Activated naive CD8-positive, alpha-beta T cell (primary cell): Measurements from ENCODE around the gene SH2D5.
A peak's percentile ranks its signal among the peaks of the same experiment; 100 is the strongest.

Source experiments
- H3K27ac Mint-ChIP-seq: one replicate; pipeline ENCODE4 v1.8.0; 2021; ENCODE audit warnings: mixed read lengths
- H3K27me3 Mint-ChIP-seq: one replicate; pipeline ENCODE4 v1.8.0; 2021; ENCODE audit warnings: mixed read lengths
- H3K36me3 Mint-ChIP-seq: one replicate; pipeline ENCODE4 v1.8.0; 2021; ENCODE audit warnings: mixed read lengths
- H3K4me1 Mint-ChIP-seq: one replicate; pipeline ENCODE4 v1.8.0; 2021; ENCODE audit warnings: low read depth, mixed read lengths
- H3K4me3 Mint-ChIP-seq: one replicate; pipeline ENCODE4 v1.8.0; 2021; ENCODE audit warnings: mild to moderate bottlenecking, mixed read lengths
- H3K9me3 Mint-ChIP-seq: one replicate; pipeline ENCODE4 v1.8.0; 2021; ENCODE audit warnings: low read depth, mixed read lengths

Gene SH2D5

DNA sequence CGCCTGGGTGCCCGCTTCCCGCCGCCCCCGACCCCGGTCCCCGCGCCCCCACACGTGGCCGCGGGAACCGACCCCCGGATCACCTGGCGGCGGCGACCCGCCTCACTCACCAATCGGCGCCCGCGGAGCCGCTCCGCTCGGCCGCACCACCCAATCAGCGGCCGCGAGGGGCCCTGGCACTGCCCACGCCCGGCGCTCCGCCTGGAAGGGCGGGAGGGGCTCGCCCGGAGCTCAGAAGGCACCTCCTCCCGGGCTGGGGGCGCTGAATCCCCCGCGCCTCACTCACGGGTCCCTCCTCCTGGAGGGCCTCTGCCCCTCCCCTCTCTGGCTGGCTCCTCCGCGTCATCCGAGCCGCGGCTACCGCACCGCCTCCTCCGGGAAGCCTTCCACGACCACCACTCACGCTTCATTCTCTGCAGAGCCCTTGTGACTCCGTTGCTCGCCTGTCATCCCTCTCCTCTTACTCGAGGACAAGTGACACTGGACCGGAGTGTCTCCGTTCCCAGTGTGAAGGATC is 374 bp downstream of the SH2D5 start:
- H3K27ac Mint-ChIP-seq, result peak overlapping the region; percentile 61
- H3K9me3 Mint-ChIP-seq, result no peaks in the 10 kb centered on the region
- peaks cover 12% of the 10 kb centered on the region for H3K4me1 Mint-ChIP-seq
- H3K4me3 Mint-ChIP-seq, result peak overlapping the region; percentile 89
- peaks cover 2% of the 10 kb centered on the region for H3K27me3 Mint-ChIP-seq
- H3K36me3 Mint-ChIP-seq, result no peaks in the 10 kb centered on the region

- Mint-ChIP-seq H3K36me3 (no peaks in the 10 kb centered on the region), H3K9me3 (no peaks in the 10 kb centered on the region), H3K27me3 (peaks cover 2% of the 10 kb centered on the region), H3K27ac (no peak overlapping the region), H3K4me3 (peak overlapping the region; percentile 78), H3K4me1 (peaks cover 12% of the 10 kb centered on the region)
These were observed 1.2 kb downstream of the SH2D5 start for GRCh38 chr1:20731057-20731991.

DNA sequence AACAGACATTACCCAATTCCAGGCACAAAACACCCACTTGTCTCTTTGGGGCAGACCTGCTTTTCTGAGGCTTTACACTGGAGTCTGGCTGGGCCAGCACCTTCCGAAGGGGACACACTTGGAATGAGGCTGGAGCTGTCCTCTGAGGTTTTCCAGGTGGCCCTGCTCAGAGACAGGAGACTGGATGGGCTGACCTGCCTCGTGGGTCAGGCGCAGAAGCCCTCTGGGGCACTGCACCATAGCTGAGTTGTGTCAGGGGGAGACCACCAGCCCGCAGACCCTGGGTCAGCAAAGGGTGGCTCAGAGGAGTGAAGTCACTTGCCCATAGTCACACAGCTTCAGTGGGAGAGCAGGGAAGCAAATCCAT is 1.8 kb downstream of the SH2D5 start:
- peaks cover 2% of the 10 kb centered on the region for H3K27me3 Mint-ChIP-seq
- H3K4me1 Mint-ChIP-seq, result peaks cover 12% of the 10 kb centered on the region
- H3K36me3 Mint-ChIP-seq, result no peaks in the 10 kb centered on the region
- no peak overlapping the region for H3K27ac Mint-ChIP-seq
- peak overlapping the region; percentile 78 for H3K4me3 Mint-ChIP-seq
- no peaks in the 10 kb centered on the region for H3K9me3 Mint-ChIP-seq

DNA sequence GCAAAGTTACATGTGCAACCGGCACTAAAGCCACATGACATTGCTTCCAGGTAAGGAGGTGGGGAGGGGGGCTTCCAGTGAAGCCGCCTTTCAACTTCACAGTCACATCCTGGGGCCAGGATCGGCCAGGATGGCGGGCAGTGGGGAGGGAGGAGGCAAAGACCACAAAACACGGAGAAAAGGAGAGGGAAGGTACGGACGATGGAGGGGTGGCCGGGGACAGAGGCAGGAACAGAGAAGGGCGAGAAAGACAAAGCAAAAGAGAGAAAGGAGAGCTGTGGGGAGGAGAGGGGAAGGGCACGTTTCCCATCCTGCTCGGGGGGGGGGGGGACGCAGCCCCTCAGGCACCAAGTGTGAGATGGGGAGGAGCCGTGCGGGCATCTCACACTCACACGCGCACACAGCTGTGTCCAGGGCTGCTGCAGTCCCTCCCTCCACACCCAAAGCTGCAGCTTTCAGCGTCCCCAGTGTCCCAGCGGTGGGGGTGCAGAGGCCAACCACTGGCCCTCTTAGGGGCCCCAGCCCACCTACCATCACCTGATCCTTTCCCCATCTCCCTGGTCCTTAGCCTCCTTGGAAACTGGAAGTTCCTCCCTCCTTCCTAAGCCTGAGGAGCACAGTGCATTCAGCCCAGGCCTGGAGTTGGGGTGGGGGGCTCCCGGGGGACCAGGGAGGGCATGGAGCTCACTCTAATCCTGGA is 2.4 kb downstream of the SH2D5 start:
- Mint-ChIP-seq H3K9me3 (no peaks in the 10 kb centered on the region), H3K36me3 (no peaks in the 10 kb centered on the region), H3K4me1 (peaks cover 12% of the 10 kb centered on the region), H3K27me3 (peaks cover 2% of the 10 kb centered on the region), H3K4me3 (peak overlapping the region; percentile 65), H3K27ac (no peak overlapping the region)

GRCh38 chr1:20729155-20729931 is 3.2 kb downstream of the SH2D5 start:
- Mint-ChIP-seq H3K36me3 (no peaks in the 10 kb centered on the region), H3K4me1 (peaks cover 12% of the 10 kb centered on the region), H3K9me3 (no peaks in the 10 kb centered on the region), H3K27ac (no peak overlapping the region), H3K4me3 (no peak overlapping the region), H3K27me3 (peaks cover 2% of the 10 kb centered on the region)

DNA sequence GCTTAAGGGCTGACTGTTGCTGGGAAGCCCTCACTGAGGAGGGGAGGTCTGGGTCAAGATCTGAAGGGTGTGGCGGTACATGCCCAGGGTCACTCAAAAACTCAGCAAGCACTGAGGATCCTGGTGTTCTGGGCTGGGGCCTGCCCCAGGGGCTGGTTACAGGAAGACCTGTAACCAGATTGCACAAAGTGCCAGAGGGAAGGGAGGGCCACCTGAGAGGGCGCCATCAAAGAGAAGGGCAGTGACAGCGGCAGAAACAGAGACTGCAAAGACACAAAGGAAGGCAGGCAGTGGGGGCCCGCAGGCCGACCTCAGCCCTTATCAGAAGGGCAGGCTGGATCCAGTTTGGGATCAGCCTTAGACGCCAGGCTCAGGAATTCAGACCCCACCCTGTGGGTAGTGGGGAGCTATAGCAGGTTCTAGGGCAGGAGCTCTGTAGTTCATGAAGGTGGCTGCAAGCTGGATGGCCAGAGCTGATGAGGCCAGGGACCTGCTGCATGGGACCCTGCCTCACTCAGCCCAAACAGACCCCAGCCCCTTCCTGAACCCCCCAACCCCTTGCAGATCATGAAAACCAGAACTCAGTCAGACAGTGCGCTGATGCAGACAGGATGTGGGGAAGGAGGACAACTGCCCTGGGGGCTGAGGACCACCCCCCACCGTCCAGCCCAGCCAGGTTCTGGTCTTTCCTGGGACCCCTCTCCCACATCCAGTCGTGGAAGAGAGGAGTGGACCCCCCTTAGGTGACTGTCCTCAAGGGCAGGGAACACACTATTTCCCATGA is 3.9 kb downstream of the SH2D5 start:
- H3K27me3 Mint-ChIP-seq, result peaks cover 2% of the 10 kb centered on the region
- H3K4me3 Mint-ChIP-seq, result no peak overlapping the region
- no peaks in the 10 kb centered on the region for H3K36me3 Mint-ChIP-seq
- H3K9me3 Mint-ChIP-seq, result no peaks in the 10 kb centered on the region
- peaks cover 12% of the 10 kb centered on the region for H3K4me1 Mint-ChIP-seq
- no peak overlapping the region for H3K27ac Mint-ChIP-seq

- Mint-ChIP-seq H3K27ac (no peak overlapping the region), H3K36me3 (no peaks in the 10 kb centered on the region), H3K4me3 (no peak overlapping the region), H3K4me1 (peaks cover 6% of the 10 kb centered on the region), H3K27me3 (peaks cover 2% of the 10 kb centered on the region), H3K9me3 (no peaks in the 10 kb centered on the region)
These were observed 4.7 kb downstream of the SH2D5 start for GRCh38 chr1:20727746-20728316.

DNA sequence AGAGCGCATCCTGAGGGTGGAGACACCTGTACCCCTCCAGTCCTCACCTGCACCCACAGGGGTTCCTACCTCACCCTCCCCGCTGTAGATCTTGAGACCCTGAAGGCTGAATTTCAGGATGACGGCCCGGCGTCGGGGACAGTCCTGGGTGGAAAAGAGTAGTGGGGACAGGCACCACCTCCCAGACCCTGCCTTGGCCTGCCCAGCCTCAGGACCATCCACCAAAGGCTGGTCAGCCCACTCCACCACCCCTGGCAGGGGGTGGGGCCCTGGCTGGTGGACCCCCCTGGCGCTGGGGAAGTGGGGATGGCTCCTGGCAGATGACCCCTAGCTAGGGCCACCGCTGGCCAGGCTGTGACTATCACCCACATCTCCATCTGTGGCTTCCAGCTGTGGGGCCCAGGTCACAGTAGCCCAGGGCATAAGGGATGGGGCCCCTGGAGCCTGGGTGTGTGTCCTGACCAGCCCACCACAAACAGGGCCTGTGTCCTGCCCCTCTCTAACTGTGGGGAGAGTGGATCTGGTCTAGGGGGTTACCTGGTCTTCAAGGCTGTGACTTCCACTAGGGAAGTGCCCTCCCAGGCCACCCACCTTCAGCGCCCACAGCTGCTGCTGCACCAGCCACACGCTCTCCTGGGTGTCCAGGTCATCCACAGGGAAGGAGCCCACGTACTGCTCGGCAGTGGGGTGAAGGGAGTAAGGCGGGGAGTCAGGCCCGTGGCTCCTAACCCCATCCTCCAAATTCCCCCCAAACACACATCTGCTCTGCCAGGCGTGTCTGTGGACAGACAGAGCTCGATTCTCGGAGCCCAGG is 5.4 kb downstream of the SH2D5 start:
- no peaks in the 10 kb centered on the region for H3K9me3 Mint-ChIP-seq
- H3K27me3 Mint-ChIP-seq, result peaks cover 2% of the 10 kb centered on the region
- H3K4me3 Mint-ChIP-seq, result no peak overlapping the region
- no peaks in the 10 kb centered on the region for H3K36me3 Mint-ChIP-seq
- peaks cover 6% of the 10 kb centered on the region for H3K4me1 Mint-ChIP-seq
- no peak overlapping the region for H3K27ac Mint-ChIP-seq

GRCh38 chr1:20726118-20726911 is 6.2 kb downstream of the SH2D5 start:
- H3K9me3 Mint-ChIP-seq, result no peaks in the 10 kb centered on the region
- H3K27ac Mint-ChIP-seq, result no peak overlapping the region
- no peak overlapping the region for H3K4me3 Mint-ChIP-seq
- peaks cover 5% of the 10 kb centered on the region for H3K4me1 Mint-ChIP-seq
- peaks cover 2% of the 10 kb centered on the region for H3K27me3 Mint-ChIP-seq
- H3K36me3 Mint-ChIP-seq, result no peaks in the 10 kb centered on the region

GRCh38 chr1:20725189-20726117 is 7.0 kb downstream of the SH2D5 start:
- Mint-ChIP-seq H3K4me3 (no peak overlapping the region), H3K27ac (no peak overlapping the region), H3K4me1 (peaks cover 3% of the 10 kb centered on the region), H3K9me3 (no peaks in the 10 kb centered on the region), H3K36me3 (no peaks in the 10 kb centered on the region), H3K27me3 (peaks cover 2% of the 10 kb centered on the region)

- no peak overlapping the region for H3K4me3 Mint-ChIP-seq
- no peaks in the 10 kb centered on the region for H3K4me1 Mint-ChIP-seq
- no peak overlapping the region for H3K27ac Mint-ChIP-seq
- no peaks in the 10 kb centered on the region for H3K27me3 Mint-ChIP-seq
- no peaks in the 10 kb centered on the region for H3K36me3 Mint-ChIP-seq
- no peaks in the 10 kb centered on the region for H3K9me3 Mint-ChIP-seq
These were observed 7.9 kb downstream of the SH2D5 start for GRCh38 chr1:20724364-20725188.
